HG03196 (cell line): Measurements from ENCODE around the gene KDM3A.

Experiments
- ATAC-seq: cut with Tn5 transposase; IDR thresholded peaks from one replicate; pipeline ENCODE4 v1.9.1; 2021; ENCODE audit not compliant: unreplicated experiment

KDM3A gene

GRCh38 chr2:86512892-86513291, 71.7 kb downstream of the KDM3A start:
- no peak for ATAC-seq

- no peak for ATAC-seq
Observed at GRCh38 chr2:86513948-86514660, 72.9 kb downstream of the KDM3A start.

- ATAC-seq = no peak
Observed at GRCh38 chr2:86518481-86518880, 77.3 kb downstream of the KDM3A start.

- ATAC-seq = no peak
Observed at GRCh38 chr2:86519349-86519748, 78.2 kb downstream of the KDM3A start.

GRCh38 chr2:86520153-86520552, 79.0 kb downstream of the KDM3A start:
- no peak for ATAC-seq

GRCh38 chr2:86521922-86522321, 80.8 kb downstream of the KDM3A start:
- no peak for ATAC-seq

GRCh38 chr2:86522711-86523110, 81.5 kb downstream of the KDM3A start:
- no peak for ATAC-seq

GRCh38 chr2:86523491-86523890, 82.3 kb downstream of the KDM3A start:
- no peak for ATAC-seq

GRCh38 chr2:86525421-86526340, 84.5 kb downstream of the KDM3A start:
- no peak for ATAC-seq

GRCh38 chr2:86533589-86533988, 92.4 kb downstream of the KDM3A start:
- no peak for ATAC-seq

- ATAC-seq = no peak
Observed at GRCh38 chr2:86541334-86541733, 100.2 kb downstream of the KDM3A start.
